Parathyroid adenoma (tissue), 2 donors: Measurements from ENCODE around the gene GTF2A1.

Source experiments
- H2AFZ ChIP-seq: fragments of 300-600 bp; sonication (generic); one replicate; pipeline ENCODE4 v1.7.0; 2017; ENCODE audit warnings: antibody characterized with exemption, mild to moderate bottlenecking
- H3K27ac ChIP-seq: fragments of 300-600 bp; sonication (generic); one replicate; pipeline ENCODE4 v1.7.0; 2017
- H3K27me3 ChIP-seq: fragments of 300-600 bp; sonication (generic); one replicate; pipeline ENCODE4 v1.7.0; 2017; ENCODE audit warnings: low read length; ENCODE audit not compliant: control insufficient read depth, insufficient read depth
- H3K36me3 ChIP-seq: fragments of 300-600 bp; sonication (generic); one replicate; pipeline ENCODE4 v1.7.0; 2017; ENCODE audit warnings: low read length; ENCODE audit not compliant: control insufficient read depth, insufficient read depth
- H3K4me1 ChIP-seq: fragments of 300-600 bp; sonication (generic); one replicate; pipeline ENCODE4 v1.7.0; 2017; ENCODE audit warnings: control low read depth
- H3K4me2 ChIP-seq: fragments of 300-600 bp; sonication (generic); one replicate; pipeline ENCODE4 v1.7.0; 2017; ENCODE audit warnings: low read length
- H3K4me3 ChIP-seq: fragments of 300-600 bp; sonication (generic); one replicate; pipeline ENCODE4 v1.7.0; 2017; ENCODE audit warnings: low read depth, low read length
- H3K79me2 ChIP-seq: fragments of 300-600 bp; sonication (generic); one replicate; pipeline ENCODE4 v1.7.0; 2017; ENCODE audit warnings: control low read depth
- H3K9ac ChIP-seq: fragments of 300-600 bp; sonication (generic); one replicate; pipeline ENCODE4 v1.7.0; 2017; ENCODE audit warnings: mild to moderate bottlenecking
- H3K9me3 ChIP-seq: fragments of 300-600 bp; sonication (generic); one replicate; pipeline ENCODE4 v1.7.0; 2017; ENCODE audit warnings: low read length; ENCODE audit not compliant: control insufficient read depth
- CTCF ChIP-seq: fragments of 300-600 bp; sonication (generic); IDR thresholded peaks from one replicate; pipeline ENCODE4 v1.7.0; 2017; ENCODE audit warnings: antibody characterized with exemption, mild to moderate bottlenecking
- donor health status: primary hyperparathyroidism.

Gene GTF2A1

GRCh38 chr14:81222691-81223090, 1.9 kb upstream of the GTF2A1 start:
- H2AFZ ChIP-seq: no peak overlapping the region
- H3K36me3 ChIP-seq: no peaks in the 10 kb centered on the region
- H3K79me2 ChIP-seq: peaks cover 11% of the 10 kb centered on the region
- no peak overlapping the region for H3K4me2 ChIP-seq
- H3K4me3 ChIP-seq: no peak overlapping the region
- TF ChIP-seq CTCF: no peak
- H3K4me1 ChIP-seq: peaks cover 4% of the 10 kb centered on the region
- no peak overlapping the region for H3K27ac ChIP-seq
- no peaks in the 10 kb centered on the region for H3K9me3 ChIP-seq
- H3K27me3 ChIP-seq: no peaks in the 10 kb centered on the region
- no peak overlapping the region for H3K9ac ChIP-seq

- H3K9ac ChIP-seq: no peak overlapping the region
- H3K36me3 ChIP-seq: no peaks in the 10 kb centered on the region
- no peaks in the 10 kb centered on the region for H3K9me3 ChIP-seq
- TF ChIP-seq CTCF: no peak
- no peaks in the 10 kb centered on the region for H3K27me3 ChIP-seq
- H3K4me3 ChIP-seq: peak overlapping the region; percentile 92
- peaks cover 4% of the 10 kb centered on the region for H3K4me1 ChIP-seq
- H2AFZ ChIP-seq: peak overlapping the region; percentile 84
- H3K4me2 ChIP-seq: no peak overlapping the region
- H3K79me2 ChIP-seq: peaks cover 14% of the 10 kb centered on the region
- H3K27ac ChIP-seq: peak overlapping the region; percentile 93
Observed at GRCh38 chr14:81222126-81222525, 1.4 kb upstream of the GTF2A1 start.

- peaks cover 4% of the 10 kb centered on the region for H3K4me1 ChIP-seq
- peaks cover 18% of the 10 kb centered on the region for H3K79me2 ChIP-seq
- H3K27me3 ChIP-seq: no peaks in the 10 kb centered on the region
- H3K9ac ChIP-seq: no peak overlapping the region
- H3K27ac ChIP-seq: peak overlapping the region; percentile 93
- peak overlapping the region; percentile 84 for H2AFZ ChIP-seq
- peak overlapping the region; percentile 92 for H3K4me3 ChIP-seq
- no peaks in the 10 kb centered on the region for H3K9me3 ChIP-seq
- no peaks in the 10 kb centered on the region for H3K36me3 ChIP-seq
- H3K4me2 ChIP-seq: peak overlapping the region; percentile 84
- TF ChIP-seq CTCF: no peak
Observed at GRCh38 chr14:81221579-81222102, 882 bp upstream of the GTF2A1 start.

- Histone ChIP-seq H3K79me2 (peaks cover 24% of the 10 kb centered on the region), H3K4me3 (peak overlapping the region; percentile 92), H3K4me1 (peaks cover 4% of the 10 kb centered on the region), H3K4me2 (peak overlapping the region; percentile 71), H3K36me3 (no peaks in the 10 kb centered on the region), H3K27me3 (no peaks in the 10 kb centered on the region), H3K9ac (peak overlapping the region; percentile 73), H3K27ac (peak overlapping the region; percentile 93), H2AFZ (peak overlapping the region; percentile 73), H3K9me3 (no peaks in the 10 kb centered on the region)
- no peak for TF ChIP-seq CTCF
Observed at GRCh38 chr14:81220580-81220829, 254 bp downstream of the GTF2A1 start.

GRCh38 chr14:81219759-81220579, 790 bp downstream of the GTF2A1 start:
- H3K4me2 ChIP-seq: peak overlapping the region; percentile 71
- H3K4me1 ChIP-seq: peaks cover 4% of the 10 kb centered on the region
- TF ChIP-seq CTCF: no peak
- H3K36me3 ChIP-seq: no peaks in the 10 kb centered on the region
- H2AFZ ChIP-seq: peak overlapping the region; percentile 89
- H3K9me3 ChIP-seq: no peaks in the 10 kb centered on the region
- peak overlapping the region; percentile 82 for H3K9ac ChIP-seq
- peak overlapping the region; percentile 92 for H3K4me3 ChIP-seq
- H3K79me2 ChIP-seq: peaks cover 29% of the 10 kb centered on the region
- peak overlapping the region; percentile 95 for H3K27ac ChIP-seq
- H3K27me3 ChIP-seq: no peaks in the 10 kb centered on the region
